Stimulated activated naive CD4-positive, alpha-beta T cell treated with Interleukin-2 at 50 U/mL for 16 hours (primary cell): ENCODE measurements around the gene KCNN3.

ENCODE experiments used
- DNase-seq: peaks from one replicate; lab custom pipeline; 2025; lab: John Stamatoyannopoulos, UW

Gene KCNN3

GRCh38 chr1:154748405-154748775, 121.7 kb downstream of the KCNN3 start:
- no peak for DNase-seq

- DNase-seq = peak; percentile 23
Observed at GRCh38 chr1:154747740-154748404, 122.2 kb downstream of the KCNN3 start.

DNA sequence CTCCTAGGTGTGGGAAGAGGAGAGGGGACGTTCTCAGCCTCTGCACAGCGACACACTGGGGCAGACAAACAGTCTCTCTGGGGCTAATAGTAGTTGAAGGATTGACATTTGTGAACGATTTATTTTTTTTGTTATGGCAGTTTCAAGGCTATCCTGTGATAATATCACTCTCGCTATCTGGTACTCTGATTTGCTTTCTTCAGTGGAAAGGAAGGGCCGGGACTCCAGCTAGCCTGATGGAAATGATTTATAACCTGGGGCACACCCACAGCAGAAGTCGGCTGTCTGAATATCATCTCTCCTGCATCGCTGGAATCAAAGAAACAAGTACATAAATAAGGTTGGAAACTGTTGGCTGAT, 122.7 kb downstream of the KCNN3 start:
- DNase-seq = no peak

GRCh38 chr1:154746622-154747299, 123.3 kb downstream of the KCNN3 start:
- DNase-seq = no peak

DNA sequence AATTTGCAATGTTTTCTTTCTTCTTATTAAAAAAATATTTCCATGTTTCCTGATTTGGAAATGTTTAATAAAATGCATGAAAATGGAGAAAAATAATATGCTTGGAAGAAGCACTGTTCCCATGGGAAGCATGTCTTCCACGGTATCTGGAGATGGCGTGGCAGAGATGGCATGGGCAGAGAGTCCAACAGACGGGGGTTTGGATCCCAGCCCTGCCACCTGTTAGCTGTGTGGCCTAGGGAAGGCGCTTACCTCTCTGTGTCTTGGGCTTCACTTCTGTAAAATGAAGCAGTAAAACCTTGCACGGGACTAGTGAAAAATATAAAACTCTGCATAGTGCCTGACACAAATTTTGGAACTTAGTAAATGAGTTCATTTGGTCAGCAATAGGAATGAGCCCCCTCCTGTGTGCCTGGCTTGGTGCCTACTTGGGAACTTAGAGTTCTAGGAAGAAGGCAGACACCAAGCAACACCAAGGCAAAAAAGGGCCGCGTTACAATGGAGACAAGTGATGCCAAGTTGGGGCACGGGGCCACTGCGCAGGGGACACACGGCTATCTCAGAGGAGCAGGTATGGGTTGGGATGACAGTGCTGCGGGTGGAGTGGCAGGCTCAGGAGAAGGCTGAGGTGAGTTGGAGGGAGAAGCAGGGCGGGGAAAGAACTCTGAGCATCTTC, 124.2 kb downstream of the KCNN3 start:
- DNase-seq = no peak

GRCh38 chr1:154745286-154745731, 124.8 kb downstream of the KCNN3 start:
- DNase-seq = no peak

DNA sequence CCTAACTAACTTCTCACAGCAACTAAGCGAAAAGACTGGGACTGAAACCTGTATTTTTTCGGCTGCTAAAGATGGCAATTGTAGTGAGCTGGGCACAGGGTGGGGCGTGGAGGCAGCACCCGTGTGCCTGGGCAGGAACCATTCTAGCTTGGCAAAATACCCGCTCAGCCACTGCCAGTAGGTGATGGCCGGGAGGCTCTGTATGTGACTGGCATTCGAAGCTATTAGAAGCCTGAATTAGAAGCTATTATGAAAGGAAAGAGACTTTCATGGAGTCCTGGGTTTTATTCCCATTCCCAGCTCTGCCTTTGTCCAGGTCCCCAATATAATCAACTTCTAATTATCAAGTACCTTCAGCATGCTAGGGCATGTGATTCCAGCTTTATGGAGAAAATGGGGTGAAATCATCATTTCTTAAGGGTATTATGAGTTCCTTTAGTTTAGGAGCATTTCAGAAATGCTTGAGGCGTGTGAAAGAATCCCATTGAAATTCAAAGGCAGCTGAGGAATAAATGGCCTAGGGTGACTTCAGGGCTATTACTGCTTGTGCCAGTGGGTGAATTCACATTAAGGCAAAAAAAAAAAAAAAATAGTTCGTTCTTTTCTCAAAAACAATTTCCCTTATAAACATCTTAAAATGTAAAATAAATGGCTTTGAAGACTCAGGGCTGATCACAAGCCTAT, 125.6 kb downstream of the KCNN3 start:
- DNase-seq = no peak

GRCh38 chr1:154743526-154744036, 126.5 kb downstream of the KCNN3 start:
- no peak for DNase-seq

GRCh38 chr1:154742606-154743005, 127.5 kb downstream of the KCNN3 start:
- no peak for DNase-seq

DNA sequence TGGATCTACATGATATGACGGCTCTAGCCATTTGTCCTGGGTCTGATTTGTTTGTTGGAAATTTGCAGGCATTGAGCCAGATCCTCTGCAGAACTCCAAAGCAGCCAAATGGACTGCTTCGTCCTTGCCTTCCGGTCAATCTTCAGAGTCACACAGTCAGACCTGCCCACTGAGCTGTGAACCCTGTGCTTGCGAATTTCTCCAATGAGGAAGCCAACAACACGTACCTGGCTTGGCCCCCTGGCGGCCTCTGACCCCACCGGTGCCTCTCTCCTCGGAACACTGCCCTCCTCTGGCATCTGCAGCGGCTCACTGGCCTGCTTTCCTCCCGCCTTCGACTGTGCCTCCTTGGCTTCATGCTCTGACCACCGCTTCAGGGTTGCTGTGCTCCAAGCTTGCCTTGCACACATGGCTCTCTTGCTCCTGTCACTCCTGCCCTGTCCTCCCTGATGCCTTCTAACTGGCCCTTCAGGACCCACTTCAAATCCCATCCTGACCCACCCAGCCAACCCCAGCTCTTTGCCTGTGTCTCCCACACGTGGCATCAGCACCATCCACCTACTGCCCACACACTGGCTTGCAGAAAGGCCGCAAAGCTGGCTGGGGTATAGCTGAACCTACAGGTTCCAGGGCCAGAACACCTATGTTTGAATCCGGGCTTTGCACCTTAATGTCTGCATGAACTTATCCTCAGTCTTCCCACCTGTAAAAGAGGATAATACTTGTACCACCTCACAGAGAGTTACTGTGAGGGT, 128.2 kb downstream of the KCNN3 start:
- DNase-seq = no peak

GRCh38 chr1:154741327-154741726, 128.8 kb downstream of the KCNN3 start:
- no peak for DNase-seq

- no peak for DNase-seq
Observed at GRCh38 chr1:154739654-154740053, 130.4 kb downstream of the KCNN3 start.

DNA sequence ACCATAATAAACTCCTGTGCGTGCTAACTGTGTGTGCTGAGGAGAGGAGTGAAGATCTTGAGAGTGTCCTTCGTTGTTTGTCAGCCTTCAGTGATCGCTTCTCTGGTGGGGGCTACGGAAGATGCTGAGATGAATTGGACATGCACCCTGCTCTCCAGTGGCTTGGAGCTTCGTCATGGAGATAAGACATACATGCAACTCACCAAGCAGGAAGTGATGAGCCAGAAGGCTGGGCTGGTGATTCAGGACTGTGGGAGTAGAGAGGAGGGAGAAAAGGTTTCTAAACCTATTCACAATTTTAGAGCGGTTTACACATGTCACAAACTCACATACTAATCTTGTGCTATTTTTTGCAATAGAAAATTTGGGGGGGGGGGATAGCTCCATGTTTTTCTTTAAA, 133.2 kb downstream of the KCNN3 start:
- peak; percentile 50 for DNase-seq

DNA sequence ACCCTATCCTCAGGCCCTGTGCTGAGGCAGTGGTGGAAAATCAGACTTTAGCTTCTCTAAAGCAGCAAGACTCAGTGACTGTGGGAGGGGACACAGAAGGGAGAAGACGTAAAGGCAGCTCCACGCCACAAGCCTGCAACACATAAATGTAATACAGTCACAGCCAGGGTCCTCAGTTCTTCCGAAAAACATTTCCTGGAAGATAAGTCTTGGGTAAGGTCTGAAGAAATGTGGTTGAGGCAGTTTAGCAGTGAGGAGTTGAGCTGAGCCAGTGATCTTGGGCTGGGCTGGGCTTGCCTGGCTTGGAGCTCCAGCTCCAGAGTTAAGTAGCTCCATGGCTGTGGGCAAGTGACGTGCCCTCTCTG, 134.3 kb downstream of the KCNN3 start:
- DNase-seq = no peak

DNA sequence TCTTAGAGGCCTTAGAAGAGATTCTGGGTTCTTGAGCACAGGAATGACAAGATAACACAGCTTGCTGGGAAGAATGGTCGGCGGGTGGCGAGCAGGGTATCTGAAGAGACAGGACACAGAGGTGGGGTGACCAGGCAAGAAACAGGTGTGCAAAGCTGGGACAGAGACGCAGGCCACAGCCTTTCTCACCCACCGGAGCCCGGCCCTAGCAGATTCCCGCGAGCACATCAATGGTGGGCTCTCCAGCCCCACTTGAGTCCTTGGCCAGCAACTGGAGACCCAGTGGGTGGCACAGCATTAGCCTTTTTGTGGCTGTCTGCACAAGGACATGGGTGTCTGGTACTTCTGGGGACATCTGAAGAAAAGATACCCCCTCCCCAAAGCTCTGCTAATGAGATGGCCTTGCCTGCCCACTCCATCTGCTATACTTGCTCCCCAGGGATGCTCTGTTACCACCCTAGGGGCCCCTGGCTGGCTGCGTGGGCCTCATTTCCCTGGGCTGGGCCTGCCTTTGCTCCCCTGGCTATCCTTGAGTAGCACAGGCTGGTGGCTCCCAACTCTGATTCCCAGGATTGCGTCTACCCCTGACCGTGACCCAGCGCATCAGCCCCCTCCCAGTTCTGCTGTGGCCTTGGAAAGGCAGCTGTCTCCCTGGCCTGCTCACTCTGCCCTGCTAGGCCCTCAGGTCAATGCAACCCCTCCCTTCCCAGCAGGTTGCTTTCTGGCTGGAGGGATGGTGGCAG, 134.8 kb downstream of the KCNN3 start:
- DNase-seq = no peak

DNA sequence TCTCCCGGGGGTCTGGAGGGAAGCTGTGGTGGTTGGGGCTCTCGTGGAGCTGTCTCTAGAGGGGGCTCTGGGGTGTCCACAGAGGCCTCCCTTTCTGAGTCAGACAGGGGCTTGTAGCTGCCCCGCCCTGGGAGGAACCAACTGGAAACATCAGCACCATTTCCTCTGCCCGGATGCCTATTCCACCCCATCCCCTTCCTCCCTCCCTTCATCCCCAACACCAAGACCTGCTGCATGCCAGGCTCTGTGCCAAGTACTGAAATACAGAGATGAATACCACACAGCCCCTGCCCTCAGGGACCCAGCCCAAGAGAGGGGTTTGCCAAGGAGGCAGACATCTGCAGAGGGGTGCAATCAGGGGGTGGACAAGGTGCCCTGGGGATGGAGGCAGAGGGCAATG, 136.5 kb downstream of the KCNN3 start:
- no peak for DNase-seq

DNA sequence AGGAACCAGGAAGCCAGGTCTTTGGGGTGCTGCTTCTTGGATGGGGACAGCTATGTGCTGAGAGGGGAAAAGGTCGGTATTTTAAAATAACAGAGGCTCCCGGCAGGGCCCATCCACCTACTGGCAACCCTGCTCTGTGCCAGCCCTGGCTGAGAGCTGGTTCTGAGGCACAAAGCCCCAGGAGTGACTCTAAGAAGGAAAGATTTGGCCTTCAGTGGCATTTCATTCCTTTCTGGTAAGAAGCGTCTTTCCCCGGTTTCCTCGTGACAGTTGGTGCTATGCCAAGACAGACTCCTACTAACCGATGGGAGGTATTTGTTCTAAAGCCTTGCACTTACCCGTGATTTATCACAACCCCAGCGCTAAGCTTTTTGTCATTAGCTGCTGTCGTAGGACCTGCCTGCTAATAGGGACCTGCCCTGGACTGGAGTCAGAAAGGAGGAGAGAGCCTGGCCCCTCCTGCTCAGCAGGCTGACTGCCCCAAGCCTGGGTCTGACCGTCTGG, 139.0 kb downstream of the KCNN3 start:
- DNase-seq = no peak

DNA sequence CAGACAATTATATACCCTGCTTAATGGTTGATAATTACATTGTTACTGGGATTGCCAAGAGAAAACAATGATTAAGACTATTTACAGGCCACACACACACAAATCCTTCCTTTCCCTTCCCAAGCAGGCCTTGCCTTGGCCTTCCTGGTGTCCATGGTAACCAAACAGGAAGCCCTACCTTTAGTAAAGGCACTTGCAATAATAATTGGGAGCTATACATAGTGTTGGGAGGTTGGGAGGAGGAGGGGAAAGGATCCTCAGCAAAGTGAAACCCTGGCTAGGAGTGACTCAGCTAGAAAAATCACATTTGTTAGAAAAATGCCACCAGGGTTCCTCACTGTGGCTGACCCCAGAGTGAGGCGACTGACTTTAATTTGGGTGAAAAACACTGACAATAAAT, 139.8 kb downstream of the KCNN3 start:
- no peak for DNase-seq

GRCh38 chr1:154729577-154729976, 140.5 kb downstream of the KCNN3 start:
- DNase-seq = no peak

DNA sequence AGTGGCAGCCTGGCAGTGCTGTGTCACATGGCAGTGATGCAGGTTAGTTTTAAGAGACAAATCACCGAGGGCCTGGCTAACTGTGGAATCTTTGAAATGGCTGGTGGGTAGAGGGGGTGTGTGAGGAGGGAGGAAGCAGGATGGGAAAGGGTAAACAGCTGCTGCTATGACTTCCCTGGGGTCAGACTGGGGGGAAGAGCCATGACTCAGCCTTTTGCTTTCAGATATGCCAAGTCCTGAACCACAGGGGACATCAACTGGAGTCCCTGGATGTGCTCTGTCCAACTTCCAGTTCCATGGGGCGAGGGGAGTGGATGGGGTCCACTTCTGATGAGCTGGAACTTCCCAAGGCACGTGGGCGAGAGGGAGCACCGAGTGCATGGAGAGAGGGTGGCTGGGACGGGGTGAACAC, 141.0 kb downstream of the KCNN3 start:
- DNase-seq = no peak
